Mesenteric fat pad (tissue), 1 donor: ENCODE measurements around the gene ATP6V0A4. TPM values are rescaled to one million over a fixed set of nuclear protein-coding genes. Genes with fewer than 3 reads are reported as not detected.
"Not testable (repeated sequence)": the region's sequence is repeated elsewhere in the genome, so short reads cannot be mapped to it uniquely, and the experiment has no call there.

Source experiments
- DNase-seq: peaks from one replicate; pipeline ENCODE4 v3.0.0-alpha.2; 2020; ENCODE audit warnings: low spot score
- long read RNA-seq: library from polyadenylated mRNA; unstranded; transcript quantifications from one replicate; pipeline ENCODE4 v2.0.0, GENCODE V29; 2020
- total RNA-seq: library from RNA; stranded (reverse); fragmentation: NEBNext Ultra II Directional; extraction: Animal tissue kit (Norgen Biotek cat#: 25700); gene quantifications from one replicate; pipeline ENCODE4 v1.2.1, GENCODE V29; 2021
- donor health status: DM: yes; HTN: yes; CAD: no.

ATP6V0A4 gene
- total RNA-seq: not detected
- long read RNA-seq: 0 reads

DNA sequence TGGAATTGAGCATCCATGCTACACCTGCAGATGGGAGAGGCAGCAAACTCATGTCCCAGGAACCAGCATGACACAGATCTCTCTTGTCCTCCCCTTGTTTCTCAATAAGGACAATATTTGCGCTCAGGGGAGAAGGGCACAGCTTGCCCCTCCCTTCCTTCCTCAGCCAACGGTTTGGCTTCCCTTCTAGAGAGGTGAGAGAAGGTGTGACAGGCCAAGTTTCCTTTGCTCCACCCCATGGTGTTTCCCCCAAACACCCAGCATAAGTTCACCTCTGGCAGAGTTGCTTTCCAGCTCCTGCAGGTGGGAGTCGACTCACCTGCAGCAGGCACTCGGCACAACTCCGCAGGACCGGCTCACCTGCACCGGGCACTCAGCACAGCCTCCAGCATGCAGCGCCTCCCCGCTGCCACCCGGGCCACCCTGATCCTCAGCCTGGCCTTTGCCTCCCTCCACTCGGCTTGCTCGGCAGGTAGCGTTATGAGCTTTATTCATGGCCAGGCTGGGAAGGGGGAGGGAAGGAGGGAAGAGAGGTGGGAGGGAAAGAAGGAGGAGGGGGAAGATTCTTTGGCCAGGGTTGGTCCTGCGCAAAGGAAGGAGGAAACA lies at the start of gene ATP6V0A4, which contains the start of gene TMEM213:
TSS of gene ATP6V0A4 (minus strand) at position 482 of the 606 bp plus-strand sequence. CDS start 26,949 bp downstream, outside the sequence.
TSS of gene TMEM213 (plus strand) at position 280 of the 606 bp plus-strand sequence. CDS start at position 391, 111 bp downstream.
- no peak for DNase-seq

DNA sequence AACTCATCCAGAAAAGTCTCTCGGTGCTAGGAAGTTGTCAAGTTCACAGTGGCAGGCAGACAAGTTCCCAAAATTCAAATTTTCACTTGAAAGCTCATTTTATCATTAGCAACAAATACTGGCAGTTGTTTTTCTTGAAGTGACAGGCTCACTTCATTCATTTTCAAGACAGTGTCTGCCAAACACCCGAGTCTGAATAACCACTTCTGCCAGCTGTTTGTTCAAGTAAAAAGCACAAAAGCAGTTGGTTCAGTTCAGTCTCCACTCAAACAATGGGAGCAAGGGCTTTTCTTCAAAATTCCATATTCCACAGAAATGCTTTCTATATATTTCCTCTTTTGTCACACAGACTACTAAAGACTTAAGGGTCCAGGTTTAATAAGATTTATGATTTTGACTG lies 47.7 kb upstream of the ATP6V0A4 start:
- DNase-seq: no peak

DNA sequence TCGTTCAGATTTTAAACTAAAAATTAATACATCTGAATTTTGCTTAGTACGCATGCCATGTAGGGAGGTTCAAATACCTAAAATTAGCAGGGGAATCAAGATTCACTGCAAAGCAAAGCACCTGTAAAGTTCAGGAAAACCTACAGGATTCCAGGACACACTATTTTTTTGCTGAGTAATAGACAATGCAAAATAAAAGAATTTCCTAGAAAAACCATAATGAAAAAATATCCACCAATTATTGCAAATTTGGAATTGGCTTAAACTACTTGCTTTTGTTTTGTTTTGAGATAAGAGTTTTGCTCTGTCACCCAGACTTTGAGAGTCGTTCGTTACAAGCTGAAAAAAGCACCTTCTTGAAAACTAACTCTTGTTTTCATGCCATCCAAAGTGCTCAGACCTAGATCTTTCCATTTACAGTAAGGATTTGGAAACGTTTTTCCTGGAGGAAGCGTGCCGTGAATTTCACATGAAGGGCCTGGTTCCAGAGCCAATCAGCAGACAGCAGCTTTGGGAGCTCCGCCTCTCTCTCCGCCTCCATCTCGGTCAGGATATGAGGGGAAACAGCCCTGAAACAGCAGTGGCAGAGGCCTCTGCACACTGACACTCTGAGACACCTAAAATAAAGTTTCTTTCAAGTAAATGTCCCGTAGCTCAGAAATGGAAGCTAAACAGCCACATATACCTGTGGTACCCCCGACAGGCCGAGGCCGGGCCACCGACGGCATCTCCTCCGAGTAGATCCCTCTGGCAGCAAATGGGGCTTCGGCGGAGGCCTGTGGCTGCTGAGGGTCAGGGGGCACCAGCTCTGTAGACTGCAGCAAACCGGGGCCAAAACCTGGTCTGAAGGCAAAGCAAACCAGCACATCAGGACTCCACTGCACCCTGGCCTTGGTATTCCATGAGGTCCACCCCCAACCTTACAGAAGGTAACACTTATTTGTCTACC lies 45.9 kb upstream of the ATP6V0A4 start:
- DNase-seq: no peak

DNA sequence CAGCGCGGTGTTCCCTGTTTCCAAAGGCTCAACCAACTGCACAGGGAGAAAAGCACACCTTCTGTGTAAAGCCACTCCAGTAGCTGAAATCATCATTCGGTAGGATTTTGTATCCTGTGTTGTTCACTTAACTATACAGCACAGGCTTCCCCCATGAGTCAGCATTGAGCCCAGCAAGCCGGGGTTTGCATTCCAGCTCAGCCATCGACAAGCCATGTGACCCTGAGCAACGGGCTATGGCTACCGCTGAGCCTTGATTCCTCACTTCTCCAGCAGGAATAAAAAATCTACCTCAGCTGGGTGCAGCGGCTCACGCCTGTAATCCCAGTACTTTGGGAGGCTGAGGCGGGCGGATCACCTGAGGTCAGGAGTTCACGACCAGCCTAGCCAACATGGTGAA lies 44.1 kb upstream of the ATP6V0A4 start:
- no peak for DNase-seq

DNA sequence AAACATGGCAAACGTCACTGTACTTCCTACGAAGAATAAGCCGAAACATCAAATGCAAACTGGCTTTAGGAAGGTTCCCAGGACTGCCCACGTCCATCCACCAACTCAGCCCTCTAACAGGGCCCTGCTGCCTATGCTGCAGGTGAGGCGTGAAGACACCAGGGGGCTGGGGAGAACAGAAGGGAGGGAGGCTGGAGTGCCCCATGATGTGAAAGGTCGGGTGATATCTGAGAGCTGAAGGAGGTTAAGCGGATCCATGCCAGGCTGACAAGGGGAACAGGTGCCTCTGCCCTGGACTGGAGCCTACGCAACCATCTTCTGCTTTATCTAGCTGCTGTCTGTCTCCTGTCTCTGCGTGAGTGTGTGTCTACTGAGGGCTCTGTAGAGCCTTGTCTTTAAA lies 40.2 kb upstream of the ATP6V0A4 start:
- DNase-seq: no peak

DNA sequence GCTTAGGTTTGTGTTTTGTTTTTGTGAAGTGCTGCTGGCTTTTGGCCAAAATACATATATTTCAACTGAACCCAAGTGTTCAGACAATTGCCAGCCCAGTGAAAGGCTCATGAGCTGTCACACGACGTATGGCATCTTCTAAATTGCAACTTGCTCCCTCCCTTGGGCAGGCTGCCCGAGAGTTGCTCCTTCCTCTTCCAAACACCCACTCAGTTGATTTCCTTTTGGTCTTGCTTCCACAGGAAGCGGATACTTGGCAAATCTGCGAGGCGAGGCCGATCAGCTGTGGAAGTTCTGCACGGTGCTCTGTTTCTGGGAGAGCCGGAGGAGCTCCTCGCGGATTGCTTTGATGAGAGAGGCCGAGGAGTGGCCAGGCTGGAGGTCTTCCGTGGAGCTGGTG lies 39.6 kb upstream of the ATP6V0A4 start:
- no peak for DNase-seq

DNA sequence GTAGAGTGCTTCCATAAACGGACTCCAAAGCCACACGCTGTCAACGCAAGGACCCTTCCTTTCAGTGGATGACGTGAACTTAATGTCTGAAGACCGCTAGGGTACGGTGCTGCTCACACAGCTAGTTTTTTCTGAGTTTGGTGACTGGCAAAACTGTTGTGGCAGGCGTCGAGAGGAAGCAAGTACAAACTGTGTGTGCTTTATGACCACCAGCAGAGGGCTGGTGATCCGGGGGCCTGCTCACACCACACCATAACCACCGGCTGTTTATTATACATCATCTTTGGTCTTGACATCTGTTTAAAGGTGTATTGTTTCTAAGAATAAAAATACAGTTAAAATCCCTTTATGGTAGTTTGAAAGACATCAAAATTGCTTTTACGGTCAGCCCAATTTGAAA lies 37.1 kb upstream of the ATP6V0A4 start:
- no peak for DNase-seq

DNA sequence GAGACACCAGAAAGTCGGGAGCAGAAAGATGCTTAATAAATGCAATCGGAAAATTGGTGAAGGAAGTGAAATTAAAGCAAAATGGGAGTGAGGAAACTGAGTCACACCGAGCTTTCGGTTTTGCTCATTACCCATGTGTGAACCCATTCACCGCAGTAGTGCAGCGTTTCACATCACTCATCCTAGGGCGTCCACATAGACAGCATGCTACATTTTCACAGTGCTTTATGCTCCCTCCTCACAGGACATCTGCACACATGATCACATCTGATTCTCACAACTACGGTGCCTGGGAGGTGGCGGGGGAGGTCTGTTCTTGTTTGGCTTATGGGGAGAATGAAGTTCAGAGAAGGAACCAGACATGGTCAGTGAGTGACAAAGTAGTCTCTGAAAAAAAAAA lies 36.6 kb upstream of the ATP6V0A4 start:
- DNase-seq: no peak

DNA sequence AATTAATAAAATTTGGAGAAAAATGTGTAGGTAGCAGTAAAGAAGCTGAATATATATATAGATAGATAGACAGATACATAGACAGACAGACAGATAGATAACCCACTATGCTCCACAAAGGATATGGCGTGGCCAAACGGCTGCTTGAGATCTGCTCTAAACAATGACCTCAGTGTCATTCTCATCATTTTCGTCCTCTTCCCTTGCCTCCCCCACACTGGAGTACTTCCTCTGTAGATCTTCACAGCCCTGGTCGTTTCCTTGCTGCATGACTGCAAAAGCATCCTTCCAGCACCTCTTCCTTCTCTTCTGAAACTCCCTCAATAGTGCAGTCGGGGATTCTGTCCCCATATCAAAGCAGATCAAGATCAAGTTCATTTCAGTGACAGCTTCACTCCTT lies 35.6 kb upstream of the ATP6V0A4 start:
- DNase-seq: no peak

DNA sequence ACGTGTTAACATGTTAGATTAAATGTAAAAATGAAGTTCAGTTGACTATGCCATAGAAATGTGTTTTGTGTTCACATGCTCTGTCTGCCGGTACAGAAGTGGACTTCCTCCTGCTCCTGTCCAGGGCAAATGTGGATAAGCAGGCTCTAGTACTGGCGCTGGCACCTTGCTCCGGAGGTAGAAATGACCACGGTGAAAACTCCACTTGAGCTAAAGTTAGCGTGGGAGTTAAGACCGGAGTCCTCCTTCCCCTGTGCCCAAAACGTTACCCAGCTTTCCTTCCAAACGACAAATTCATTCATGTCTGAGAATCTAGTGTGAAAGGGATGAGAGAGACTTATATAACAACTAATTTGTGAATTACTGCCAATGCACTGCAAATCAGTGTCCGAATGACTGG lies 35.0 kb upstream of the ATP6V0A4 start:
- no peak for DNase-seq

DNA sequence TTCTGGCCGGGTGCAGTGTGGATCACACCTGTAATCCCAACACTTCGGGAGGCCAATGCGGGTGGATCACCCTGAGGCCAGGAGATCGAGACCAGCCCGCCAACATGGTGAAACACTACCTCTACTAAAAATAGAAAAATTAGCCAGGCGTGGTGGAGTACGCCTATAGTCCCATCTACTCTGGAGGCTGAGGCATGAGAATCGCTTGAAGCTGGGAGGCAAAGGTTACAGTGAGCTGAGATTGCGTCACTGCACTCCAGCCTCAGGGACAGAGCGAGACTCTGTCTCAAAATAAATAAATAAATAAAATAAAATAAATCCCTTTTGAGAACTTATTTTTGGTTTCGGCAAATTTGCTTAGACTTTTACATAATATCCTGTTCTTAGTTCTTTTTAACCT lies 31.3 kb upstream of the ATP6V0A4 start:
- no peak for DNase-seq

DNA sequence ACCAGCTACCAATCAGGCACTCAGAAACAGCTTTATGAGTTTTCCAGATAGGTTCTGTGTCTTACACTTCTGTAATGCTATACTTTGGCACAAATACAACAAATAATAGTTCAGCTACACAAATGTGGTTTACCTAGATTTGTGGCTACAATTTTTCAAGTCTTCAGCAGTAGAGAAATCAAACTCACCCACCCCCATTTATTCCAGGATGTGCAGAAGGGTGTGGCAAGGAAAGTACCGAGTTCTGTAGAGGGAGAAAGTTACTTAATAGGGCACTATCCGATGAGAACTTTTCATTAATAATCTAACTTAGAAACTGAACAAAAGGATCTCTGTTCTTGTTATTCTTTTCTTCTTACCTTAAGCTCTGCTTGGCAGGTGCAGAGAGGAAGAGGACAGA lies 30.3 kb upstream of the ATP6V0A4 start:
- no peak for DNase-seq

DNA sequence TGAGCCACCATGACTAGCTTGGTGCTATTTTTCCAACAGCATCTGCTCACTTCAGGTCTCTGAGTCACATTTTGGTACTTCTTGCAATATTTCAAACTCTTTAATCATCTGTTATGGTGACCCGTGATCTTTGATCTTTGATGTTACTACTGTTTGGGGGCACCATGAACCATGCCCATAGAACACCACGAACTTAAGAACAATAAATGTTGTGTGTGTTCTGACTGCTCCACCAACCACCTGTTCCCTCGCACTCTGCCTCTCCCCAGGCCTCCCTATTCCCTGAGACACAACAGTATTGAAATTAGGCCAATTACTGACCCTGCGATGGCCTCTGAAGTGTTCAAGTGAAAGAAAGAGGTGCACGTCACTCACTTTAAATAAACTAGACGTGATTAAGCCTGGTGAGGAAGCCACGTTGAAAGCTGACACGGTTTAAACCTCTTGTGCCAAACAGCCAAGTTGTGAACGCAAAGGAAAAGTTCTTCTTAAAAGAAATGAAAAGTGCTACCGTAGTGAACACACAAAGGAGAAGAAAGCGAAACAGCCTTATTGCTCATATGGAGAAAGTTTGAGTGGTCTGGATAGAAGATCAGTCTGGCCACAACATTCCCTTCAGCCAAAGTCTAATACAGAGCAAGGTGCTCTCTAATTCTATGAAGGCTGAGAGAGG lies 27.2 kb upstream of the ATP6V0A4 start:
- DNase-seq: no peak

DNA sequence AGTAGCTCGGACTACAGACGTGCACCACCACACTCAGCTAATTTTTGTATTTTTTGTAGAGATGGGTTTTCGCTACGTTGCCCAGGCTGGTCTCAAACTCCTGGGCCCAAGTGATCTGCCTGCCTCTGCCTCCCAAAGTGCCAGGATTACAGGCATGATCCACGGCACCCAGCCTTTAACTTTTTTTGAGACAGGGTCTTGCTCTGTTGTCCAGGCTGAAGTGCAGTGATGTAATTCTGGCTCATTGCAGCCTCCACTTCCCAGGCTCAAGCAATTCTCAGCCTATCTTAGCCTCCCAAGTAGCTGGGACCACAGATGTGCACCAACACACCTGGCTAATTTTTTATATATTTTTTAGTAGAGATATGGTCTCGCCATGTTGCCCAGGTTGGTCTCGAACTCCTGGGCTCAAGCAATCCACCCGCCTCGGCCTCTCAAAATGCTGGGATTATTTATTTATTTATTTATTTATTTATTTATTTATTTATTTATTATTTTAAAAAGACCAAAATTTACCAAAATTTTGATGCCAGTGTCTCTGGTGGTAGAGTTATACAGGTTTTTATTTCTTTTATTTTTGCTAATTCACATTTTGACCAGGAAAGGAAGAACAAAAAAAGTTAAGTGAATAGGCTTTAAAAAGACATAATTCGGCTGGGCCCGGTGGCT lies 25.0 kb upstream of the ATP6V0A4 start:
- no peak for DNase-seq

DNA sequence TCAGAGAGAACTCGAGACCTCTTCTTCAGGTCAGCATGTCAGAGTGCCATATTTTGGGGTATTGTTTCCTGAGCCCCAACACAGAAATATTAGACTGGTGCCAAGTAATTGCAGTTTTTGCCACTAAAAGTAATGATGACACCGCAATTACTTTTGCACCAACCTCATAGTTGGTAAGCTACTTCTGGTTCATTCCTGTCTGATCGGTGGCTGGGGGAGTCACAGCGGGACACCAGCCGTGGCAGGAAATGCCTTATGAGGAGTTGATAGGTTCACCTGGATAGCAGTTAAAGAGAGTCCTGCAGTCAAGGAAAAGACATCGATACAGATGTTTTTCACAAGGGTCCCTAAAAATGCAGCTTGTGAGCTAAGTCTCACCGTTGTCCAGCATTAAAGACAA lies 23.9 kb upstream of the ATP6V0A4 start:
- no peak for DNase-seq

DNA sequence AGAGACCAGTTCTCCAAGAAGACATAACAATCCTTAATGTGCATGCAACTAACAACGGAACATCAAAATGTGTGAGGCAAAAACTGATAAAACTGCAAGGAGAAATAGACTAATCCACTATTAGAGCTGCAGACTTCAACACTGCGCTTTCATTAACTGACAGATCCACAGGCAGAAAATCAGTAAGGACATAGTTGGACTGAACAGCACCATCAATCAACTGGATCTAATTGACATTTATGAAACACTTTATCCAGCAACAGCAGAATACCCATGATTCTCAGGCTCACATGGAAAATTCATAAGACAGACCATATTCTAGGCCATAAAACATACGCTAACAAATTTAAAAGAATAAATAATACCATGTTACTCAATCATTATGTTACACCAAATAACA lies 21.6 kb upstream of the ATP6V0A4 start:
- no peak for DNase-seq

DNA sequence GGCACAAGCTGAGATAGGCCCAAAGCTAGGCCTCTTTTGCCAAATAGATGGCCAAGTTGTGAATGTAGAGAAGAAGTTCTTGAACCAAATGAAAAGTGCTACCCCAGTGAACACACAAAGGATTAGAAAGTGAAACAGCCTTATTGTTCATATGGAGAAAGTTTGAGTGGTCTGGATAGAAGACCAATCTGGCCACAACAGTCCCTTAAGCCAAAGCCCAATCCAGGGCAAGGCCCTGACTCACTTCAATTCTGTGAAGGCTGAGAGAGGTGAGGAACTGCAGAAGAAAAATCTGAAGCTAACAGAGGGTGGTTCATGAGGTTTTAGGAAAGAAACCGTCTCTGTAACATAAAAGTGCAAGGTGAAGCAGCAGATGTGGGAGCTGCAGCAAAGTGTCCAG lies 18.7 kb upstream of the ATP6V0A4 start:
- DNase-seq: no peak

DNA sequence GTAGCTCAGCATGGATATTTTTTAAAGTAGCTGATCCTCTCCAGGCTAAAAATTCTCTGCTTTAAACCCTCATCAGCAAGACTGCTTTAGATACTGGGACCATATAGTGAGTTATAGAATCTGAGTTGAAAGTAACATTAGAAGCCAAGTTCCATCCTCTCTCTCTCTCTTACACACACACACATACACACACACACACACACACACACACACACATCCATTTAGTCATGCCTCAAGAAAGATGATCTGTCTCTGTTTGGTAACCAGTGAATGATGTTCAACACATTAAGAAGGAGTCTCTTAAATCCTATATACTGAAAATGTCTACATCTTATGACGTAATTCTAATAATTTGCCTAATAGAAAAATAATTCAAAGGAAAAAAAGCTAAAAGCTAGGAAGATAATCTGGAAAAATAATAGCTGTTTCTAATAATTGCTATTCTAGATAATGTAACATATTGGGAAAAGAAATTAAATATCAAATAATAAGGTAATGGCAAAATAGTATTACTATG lies 16.9 kb upstream of the ATP6V0A4 start:
- DNase-seq: no peak

DNA sequence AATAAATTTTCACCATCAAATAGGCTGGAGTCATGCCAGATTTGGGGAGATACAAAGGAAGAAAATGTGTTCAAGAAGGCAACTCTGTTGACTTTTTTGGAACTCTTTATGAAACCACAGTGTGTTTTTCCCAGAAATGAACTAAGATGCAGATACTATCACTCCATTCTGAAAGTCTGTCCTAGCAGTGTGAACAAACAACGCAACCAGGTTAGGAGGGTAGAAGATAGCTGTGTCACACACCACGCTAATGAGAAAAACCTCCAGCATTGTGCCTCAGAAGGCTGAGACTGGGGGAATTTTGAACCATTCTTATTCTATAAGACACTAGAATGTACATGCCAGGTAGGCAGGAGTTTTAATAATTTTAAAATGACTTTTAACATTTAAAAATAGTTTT lies 15.9 kb upstream of the ATP6V0A4 start:
- no peak for DNase-seq

DNA sequence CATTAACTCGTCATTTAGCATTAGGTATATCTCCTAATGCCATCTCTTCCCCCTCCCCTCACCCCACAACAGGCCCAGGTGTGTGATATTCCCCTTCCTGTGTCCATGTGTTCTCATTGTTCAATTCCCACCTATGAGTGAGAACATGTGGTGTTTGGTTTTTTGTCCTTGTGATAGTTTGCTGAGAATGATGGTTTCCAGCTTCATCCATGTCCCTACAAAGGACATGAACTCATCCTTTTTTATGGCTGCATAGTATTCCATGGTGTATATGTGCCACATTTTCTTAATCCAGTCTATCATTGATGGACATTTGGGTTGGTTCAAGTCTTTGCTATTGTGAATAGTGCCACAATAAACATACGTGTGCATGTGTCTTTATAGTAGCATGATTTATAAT lies 13.3 kb upstream of the ATP6V0A4 start:
- not testable (repeated sequence) for DNase-seq

DNA sequence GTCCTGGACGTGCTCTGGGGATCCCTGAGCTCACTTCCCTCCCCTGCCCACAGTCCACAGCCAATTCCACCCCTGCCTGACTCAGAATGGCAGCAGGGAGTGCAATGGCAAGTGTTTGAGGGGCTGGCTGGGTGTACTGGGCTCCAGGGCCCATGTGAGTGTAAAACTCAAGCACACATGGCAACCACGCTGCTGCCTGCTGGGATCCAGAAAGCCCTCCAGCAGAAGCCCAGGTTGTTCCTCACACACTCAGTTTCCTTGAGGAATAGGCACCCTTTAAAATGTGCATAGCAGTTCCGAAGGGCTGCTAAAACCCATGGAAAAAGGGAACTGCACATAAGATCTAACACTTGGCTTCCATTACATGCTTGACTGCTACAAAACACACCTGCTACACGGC lies 11.3 kb upstream of the ATP6V0A4 start:
- DNase-seq: no peak
